Muscle of back (tissue), 13 donors: Measurements from ENCODE around the gene KARS1. TPM values are rescaled to one million over a fixed set of nuclear protein-coding genes. Genes with fewer than 3 reads are reported as not detected.

Experiments used
- DNase-seq, 3 donors: peaks; one replicate each; pipeline versions ENCODE4 v3.0.0 to v3.0.0-alpha.2; 2013
- long read RNA-seq, 9 donors: transcript quantifications; one replicate each; lab custom pipeline, GENCODE V29; 2026
- polyA plus RNA-seq, 10 donors: library from polyadenylated mRNA; unstranded; fragments of 120-200 nt; gene quantifications; one replicate each; pipeline ENCODE4 v1.2.1, GENCODE V29; 2013; ENCODE audit not compliant: insufficient read length in 10 of 10

Gene KARS1
- polyA plus RNA-seq = 100 to 1,000 TPM; 108 to 136 (median 128) TPM
- long read RNA-seq, donor 1, transcript KARS-201 (14 exons, 2,005 nt) = major isoform, 12 of 29 reads
- long read RNA-seq, donor 1, transcript KARS-202 (15 exons, 2,421 nt) = minor isoform, 5 of 29 reads
- long read RNA-seq, donor 1, transcript KARS-211 (2 exons, 589 nt) = minor isoform, 7 of 29 reads
- long read RNA-seq, donor 1, partial matches to known transcripts = 5 of 29 reads
- long read RNA-seq, donor 1, other reads (novel, unspliced or antisense) = 0 of 29 reads
- long read RNA-seq, donor 2, transcript KARS-211 (2 exons, 589 nt) = minor isoform, 6 of 173 reads
- long read RNA-seq, donor 2, transcript KARS-201 (14 exons, 2,005 nt) = major isoform, 18 of 173 reads
- long read RNA-seq, donor 2, transcript KARS-202 (15 exons, 2,421 nt) = minor isoform, 5 of 173 reads
- long read RNA-seq, donor 2, partial matches to known transcripts = 73 of 173 reads
- long read RNA-seq, donor 2, other reads (novel, unspliced or antisense) = 71 of 173 reads
- long read RNA-seq, donor 3 = 0 reads
- long read RNA-seq, donor 4, transcript KARS-201 (14 exons, 2,005 nt) = major isoform, 11 of 20 reads
- long read RNA-seq, donor 4, partial matches to known transcripts = 5 of 20 reads
- long read RNA-seq, donor 4, other reads (novel, unspliced or antisense) = 0 of 20 reads
- long read RNA-seq, donor 5, transcript KARS-211 (2 exons, 589 nt) = minor isoform, 9 of 382 reads
- long read RNA-seq, donor 5, transcript KARS-202 (15 exons, 2,421 nt) = minor isoform, 8 of 382 reads
- long read RNA-seq, donor 5, transcript KARS-201 (14 exons, 2,005 nt) = major isoform, 15 of 382 reads
- long read RNA-seq, donor 5, partial matches to known transcripts = 328 of 382 reads
- long read RNA-seq, donor 5, other reads (novel, unspliced or antisense) = 22 of 382 reads
- long read RNA-seq, donor 6, transcript KARS-211 (2 exons, 589 nt) = minor isoform, 5 of 20 reads
- long read RNA-seq, donor 6, transcript KARS-201 (14 exons, 2,005 nt) = major isoform, 11 of 20 reads
- long read RNA-seq, donor 6, partial matches to known transcripts = 0 of 20 reads
- long read RNA-seq, donor 6, other reads (novel, unspliced or antisense) = 0 of 20 reads
- long read RNA-seq, donor 7, transcript KARS-201 (14 exons, 2,005 nt) = major isoform, 12 of 111 reads
- long read RNA-seq, donor 7, partial matches to known transcripts = 7 of 111 reads
- long read RNA-seq, donor 7, other reads (novel, unspliced or antisense) = 87 of 111 reads
- long read RNA-seq, donor 8, partial matches to known transcripts = 0 of 6 reads
- long read RNA-seq, donor 8, other reads (novel, unspliced or antisense) = 0 of 6 reads
- long read RNA-seq, donor 9, partial matches to known transcripts = 0 of 1 reads
- long read RNA-seq, donor 9, other reads (novel, unspliced or antisense) = 0 of 1 reads

DNA sequence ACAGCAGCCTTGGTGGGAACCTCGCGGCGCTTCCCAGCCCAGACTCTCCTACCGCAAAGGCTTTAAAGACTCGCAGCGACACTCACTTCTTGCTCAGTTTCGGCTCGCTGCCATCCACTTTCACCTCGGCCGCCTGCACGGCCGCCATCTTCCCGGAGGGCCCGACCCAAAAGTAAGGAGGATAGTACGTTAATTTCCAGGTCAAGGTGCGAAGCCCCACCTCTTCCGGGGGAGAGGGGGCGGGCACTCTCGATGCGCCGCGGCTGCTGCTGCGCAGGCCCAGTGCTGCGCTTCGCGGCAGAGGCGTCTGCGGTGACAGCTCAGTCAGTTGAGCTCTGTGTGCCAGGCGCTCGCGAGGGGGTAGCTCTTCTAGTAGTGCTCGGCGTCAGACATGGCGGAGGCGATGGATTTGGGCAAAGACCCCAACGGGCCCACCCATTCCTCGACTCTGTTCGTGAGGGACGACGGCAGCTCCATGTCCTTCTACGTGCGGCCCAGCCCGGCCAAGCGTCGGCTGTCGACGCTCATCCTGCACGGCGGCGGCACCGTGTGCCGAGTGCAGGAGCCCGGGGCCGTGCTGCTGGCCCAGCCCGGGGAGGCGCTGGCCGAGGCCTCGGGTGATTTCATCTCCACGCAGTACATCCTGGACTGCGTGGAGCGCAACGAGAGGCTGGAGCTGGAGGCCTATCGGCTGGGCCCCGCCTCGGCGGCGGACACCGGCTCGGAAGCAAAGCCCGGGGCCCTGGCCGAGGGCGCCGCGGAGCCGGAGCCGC is at the start of gene KARS1, which contains the start of gene TERF2IP:
Gene KARS1 (minus strand): TSS at position 174 of the 773 bp plus-strand sequence. CDS start 26 bp downstream, at position 148.
Gene TERF2IP (plus strand): TSS at position 282 of the 773 bp plus-strand sequence. CDS start 110 bp downstream, at position 392.
- peak; percentile 95 to 98 (median 96) for DNase-seq

DNA sequence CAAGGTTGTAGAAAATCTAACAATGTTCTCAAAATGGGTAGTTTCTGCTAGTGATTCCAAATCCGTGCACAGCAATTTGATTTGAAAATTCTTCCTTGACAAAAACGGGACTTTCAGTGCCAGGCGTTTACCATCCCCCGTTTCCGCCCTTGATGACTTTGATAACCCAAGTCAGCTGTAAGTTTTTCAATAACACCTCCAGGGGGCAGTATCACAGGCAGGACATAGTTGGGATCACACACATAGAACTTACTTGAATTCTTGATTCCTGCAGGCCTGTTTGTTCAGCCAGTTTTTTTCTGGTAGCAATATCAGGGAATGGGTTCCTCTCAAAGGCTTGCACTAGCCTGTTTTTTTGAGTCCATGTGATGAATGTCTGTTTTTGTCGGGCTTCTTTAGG is 48.2 kb upstream of the KARS1 start:
- no peak for DNase-seq

DNA sequence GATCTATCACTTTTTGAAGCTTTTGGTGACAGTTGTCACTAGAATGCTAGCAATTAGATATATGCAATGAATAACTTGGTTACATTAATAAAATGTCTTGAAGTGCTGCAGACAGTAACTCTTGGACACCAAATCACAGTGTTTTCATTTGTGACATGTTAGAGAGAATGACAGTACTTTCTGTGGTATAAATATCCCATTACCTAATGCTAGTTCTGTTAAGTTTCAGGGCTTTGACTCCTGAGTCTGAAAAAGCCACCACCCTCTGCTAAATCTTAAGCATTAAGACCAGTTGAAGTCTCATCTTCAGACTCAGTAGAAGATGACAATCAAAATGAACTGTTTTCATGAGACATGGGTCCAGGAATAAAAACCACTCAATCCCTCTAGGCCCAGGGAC is 39.9 kb upstream of the KARS1 start:
- no peak for DNase-seq

DNA sequence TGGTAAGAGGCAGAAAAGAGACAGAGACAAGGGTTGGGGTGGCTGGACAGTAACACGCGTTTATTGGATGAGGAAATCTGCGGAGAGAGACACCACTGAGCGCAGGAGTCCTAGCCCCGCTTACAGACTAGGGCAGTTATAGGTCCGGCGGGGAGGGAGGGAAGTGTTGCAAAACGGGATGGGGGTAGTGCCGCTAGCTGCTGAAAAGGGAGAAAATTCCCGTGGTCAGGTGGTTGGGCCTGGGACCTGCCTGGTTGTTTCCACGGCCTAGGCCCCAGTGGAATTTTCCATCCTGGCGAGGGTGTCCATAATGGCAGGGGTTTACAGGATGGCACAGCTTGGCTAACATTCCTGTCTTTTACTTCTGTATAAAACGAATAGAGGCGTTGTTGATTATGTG is 34.8 kb upstream of the KARS1 start:
- DNase-seq = no peak

DNA sequence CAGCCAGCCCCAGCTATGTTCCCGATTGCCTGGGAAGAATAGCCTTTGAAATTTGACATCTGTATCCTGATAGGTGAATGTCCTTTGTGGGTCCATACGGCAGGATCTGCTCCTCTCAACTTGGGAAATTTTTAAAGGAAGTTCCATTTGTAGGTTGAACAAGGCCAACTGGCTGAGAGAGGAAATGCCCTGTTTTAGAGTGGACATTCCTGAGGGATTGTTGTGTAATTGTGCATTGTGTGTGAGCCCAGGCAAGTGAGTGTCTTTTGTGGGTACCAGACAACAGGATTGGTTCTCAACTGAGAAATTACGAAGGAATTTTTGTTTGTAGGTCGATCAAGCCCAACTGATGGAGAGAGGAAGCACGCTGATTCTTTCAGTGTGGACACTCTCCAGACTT is 31.9 kb upstream of the KARS1 start:
- DNase-seq = no peak

DNA sequence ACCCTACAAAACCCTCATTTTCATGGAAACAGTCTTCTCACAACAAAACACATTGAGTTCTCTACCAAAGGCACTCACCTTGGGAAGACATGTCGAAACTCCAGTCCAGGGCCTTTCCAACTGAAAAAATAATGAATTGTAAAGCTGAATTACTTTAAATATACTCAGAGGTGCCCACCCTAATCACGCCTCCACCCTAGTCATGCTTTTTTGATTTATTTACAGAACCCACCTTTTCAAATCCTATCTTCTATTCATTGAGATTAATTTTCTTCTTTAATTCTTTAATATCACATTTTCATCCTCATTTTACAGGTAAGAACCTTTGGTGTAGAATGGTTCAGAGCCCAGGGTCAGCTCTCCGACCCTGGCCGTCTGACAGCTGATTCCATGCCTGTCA is 29.4 kb upstream of the KARS1 start, which contains the start of gene CPHXL2:
Gene CPHXL2 (minus strand): TSS at position 101 of the 400 bp plus-strand sequence. CDS start 10 bp downstream, at position 91.
- no peak for DNase-seq

DNA sequence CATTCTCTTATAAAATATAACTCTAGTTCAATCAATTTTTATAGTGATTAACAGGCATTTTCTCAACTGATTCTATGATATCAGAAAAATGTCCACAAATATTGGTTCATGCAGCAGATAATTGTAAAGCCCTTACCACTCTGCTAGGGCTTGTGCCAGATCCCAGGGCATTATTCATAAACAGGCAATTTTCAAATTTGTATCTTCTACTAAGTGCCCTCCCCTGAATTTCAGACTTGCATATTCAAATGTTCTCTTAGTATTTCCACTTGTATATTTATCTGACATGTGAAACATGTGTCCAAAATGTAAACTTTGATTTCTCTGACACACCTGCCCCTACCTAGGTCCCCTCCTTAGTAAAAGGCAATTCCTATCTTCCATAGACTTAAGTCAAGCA is 20.0 kb upstream of the KARS1 start:
- no peak for DNase-seq

DNA sequence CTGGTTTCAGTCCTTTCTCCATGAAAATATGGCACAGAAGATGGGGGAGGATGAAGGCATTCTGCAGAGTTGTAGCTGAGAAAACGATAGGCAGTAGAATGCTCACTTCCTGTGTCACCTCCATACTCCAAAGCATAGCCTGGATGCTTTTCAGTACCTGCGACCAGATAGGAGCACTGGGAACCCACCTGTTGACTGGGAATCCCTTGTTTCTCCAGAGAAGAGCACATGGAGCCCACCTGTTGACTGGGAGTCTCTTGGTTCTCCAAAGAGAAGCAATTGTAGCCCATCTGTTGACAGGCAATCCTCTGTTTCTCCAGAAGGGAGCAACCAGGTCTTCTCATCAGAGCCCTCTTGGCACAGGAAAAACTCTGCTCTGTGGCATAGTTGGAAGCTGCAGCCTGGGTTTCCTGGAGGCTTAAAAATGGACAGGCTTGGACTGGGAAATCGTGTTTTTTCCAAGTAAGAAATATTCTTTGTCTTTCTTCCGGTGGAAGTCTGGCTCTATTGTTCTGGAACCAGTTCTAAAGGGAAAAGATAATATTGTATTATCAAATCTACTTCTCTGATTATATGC is 13.3 kb upstream of the KARS1 start:
- DNase-seq = no peak

DNA sequence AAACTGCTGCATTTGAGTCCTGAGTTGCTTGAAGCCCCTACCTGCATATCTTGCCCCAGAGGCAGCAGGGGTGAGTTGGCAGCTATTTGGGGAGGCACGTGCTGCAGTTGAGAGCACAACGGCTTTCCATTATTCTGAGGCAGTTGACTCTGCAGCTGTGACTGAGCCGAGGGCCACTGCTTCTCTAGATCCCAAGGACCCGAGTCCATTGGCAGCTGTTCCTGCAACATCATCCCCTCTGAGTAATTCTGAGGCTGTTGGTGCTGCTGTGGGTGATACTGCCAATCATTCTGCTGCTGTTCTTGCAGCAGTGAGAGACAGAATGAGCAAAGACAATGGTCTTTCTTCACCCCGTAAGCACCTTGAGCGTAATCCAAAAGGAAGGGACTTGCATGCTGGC is 12.9 kb upstream of the KARS1 start:
- DNase-seq = no peak

DNA sequence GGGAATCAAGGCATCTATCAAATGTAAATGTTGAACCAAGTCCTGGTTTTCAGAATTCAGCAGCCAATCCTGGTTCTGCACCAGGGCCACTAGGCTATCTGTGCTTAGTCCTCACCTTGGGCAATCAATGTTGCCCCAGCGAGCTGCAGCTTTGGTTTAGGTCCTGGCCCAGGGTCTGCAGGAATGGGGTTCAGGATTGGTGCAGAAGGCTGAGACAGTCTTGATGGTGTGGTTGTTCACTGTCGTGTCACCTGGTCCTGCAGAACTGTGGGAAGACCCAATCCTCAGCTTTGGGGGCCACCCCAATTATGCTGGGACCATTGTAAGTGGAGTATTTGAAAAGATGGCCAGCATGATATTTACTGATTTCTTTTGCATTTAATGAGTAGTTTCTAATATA is 10.7 kb upstream of the KARS1 start:
- DNase-seq = no peak

DNA sequence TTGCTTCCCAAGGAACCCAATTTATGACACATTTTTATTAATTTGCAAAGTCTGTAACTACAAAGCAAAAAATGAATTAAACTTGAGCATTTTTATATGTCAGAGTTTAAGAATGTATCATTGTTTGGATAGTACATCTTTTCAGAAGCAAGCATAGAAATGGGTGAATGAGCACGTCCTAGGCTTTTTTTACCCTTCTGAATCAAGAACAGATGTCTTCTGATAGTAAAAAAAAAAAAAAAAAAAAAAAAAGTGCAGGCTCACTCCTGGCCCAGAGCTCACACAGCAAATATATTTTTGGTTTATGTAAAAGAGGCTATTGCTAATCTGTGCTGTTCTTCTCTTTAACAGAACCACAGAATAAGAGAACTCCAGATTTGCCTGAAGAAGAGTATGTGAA is 6.5 kb upstream of the KARS1 start:
- no peak for DNase-seq

DNA sequence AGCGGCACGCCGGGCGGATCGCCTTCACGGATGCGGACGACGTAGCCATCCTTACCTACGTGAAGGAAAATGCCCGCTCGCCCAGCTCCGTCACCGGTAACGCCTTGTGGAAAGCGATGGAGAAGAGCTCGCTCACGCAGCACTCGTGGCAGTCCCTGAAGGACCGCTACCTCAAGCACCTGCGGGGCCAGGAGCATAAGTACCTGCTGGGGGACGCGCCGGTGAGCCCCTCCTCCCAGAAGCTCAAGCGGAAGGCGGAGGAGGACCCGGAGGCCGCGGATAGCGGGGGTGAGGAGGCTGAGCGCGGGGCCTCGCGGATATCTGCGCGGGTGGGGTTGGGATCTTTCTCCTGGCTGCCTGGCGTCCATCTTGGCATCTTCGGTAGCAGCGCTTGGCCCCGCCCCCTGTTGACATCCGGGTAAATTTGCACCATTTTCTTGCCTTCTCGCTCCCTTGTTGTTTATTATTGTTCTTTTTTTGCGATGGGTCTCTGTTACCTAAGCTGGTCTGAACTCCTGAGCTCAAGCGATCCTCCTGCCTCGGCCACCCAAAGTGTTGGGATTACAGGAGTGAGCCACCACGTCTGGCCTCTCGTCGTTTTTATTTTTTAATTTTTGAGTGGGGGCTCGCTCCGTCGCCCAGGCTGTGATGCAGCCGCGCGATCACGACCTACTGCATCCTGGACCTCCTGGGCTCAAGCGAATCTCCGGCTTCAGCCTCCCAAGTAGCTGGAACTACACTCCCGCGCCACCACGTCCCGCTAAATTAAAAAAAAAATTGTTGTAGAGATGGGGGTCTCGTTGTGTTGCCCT is 1.0 kb upstream of the KARS1 start:
- DNase-seq = peak; percentile 75 to 96 (median 90)

DNA sequence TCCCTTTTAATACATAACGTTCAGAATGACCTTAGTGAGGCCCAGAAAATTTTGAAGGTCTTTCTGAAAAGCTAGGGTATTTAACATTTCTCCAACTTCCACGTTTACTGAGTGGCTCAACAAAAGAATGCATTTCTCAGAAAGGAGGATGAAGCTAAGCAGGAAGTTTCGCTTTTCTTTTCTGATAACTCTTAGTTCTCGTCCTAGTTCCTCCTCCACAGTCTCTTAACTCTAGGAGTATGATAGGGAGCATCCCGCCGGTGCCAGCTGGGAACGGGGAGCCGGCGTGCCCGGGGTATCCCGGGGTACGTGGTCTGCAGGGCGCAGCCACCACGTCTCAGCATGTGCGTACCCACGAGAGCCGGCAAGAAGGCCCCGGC is 363 bp downstream of the KARS1 start:
- DNase-seq = peak in 1 of 3 donors; percentile 6

DNA sequence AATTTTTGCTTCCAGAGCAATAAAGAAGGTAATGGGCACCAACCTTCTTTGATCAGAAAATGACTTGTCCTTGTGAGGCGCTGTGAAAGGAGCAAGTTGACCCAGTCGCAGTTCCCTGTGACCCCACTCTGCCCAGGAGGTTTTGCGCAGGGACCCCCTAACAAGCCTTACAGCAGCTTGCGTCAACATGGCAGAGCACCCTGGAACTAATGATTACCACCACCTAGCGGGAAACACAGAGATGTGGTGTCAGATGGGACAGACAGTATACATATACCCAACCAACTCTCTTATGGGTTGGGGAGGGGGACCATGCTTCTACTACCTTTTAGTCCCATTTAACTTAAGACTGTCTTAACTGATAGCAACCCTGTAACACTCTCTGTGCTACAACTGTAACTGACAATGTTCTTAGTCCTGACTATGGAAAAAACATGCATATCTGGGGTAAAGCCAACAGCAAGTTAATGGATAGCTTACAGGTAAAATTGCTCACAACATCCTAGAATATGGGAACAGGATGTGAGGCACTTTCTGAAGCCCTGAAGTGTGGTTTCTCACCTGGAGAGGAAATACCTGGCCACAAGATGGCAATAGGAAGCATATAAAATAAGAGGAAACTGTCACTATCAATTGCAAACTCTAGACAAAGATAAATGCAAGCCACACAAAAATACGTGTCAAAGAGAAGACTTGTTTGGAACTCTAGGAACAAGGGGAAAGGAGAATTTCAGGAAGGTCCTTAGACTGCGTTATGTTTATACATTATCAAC is 3.0 kb downstream of the KARS1 start:
- no peak for DNase-seq

DNA sequence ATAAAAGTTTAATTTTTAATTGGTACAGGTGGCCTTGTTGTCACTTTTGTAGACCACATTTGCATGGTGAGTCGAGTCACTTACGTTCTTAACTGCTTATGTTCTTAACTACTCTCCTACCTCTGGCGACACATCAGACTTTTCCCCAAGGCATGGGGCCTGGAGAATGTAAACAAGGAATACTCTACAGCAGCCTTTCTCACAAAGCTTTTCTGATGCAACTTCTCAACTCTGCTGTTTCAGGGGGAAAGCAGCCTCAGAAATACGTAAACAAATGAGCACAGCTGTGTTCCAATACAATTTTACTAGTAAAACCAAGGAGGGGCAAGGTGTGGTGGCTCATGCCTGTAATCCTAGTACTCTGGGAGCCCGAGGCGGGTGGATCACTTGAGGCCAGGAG is 6.9 kb downstream of the KARS1 start:
- DNase-seq = no peak

DNA sequence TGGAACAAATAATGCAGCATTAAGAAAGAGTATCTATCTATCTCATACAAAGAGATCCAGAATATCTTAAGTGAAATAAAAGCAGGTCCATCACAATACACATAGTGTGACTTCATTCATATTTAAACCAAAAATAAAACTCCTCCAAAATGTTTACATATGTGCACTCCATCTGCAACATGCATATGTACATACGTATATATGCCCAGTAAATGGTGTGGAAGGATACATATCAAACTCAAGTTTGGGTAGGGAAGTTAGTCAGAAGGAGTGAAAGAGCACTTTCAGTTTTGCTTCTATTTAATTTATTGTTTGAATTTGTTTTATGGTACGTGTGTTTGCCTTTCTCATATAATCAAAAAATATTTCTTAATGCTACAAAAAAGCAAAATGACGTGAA is 12.4 kb downstream of the KARS1 start:
- DNase-seq = no peak

DNA sequence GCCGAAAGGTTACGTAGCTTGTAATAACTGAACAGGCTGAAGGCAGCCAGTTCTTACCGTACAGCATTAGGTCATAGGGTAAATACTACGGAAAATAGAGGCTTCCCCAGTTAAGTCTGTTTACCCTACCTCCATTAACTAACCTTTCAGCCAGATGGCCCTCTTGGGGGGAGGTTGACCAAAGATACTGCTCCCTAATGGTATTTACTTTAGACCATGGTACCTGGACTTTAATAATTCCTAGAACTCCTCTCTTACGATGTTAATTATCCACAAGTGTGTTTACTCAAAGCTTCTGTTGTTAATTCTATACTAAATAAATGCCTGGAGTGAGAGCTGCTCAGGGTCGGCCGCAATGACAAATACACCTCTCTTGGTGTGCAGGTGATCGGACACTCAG is 14.6 kb downstream of the KARS1 start:
- no peak for DNase-seq

DNA sequence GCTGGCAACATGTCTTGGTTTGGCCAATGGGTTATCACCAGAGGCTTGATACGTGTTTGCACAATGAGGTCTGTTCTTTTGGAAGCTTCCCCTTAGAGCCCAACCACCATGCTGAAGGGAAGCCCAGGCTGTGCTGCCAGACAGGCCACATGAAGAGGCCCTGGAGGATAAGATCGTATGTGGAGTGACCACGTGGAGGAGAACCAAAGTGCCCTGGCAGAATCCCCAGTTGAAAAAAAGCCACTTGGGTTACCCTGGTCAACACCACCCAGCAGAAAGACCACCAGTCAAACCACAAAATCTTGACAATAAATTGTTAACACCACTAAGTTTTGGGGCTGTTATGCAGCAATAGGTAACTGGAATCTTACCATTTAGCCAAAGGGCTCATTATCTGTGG is 17.4 kb downstream of the KARS1 start:
- DNase-seq = no peak

DNA sequence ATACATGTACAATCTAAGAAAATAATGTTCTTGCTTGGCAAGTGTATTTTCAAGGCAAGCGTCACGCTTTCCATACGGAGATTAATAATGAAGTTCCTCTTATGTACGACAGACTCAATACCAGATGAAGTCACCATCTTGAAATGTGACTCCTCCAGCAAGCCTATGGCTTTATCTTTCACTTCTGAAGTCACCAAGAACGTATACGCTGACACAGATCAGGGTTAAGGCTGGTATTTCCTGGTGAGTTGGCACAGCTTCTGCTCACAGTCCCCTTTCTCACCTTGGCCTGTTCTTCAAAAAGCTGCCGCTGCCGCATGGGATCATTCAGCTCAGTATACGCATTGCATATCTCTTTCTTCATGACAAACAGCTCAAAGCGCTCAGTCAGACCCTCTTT is 18.3 kb downstream of the KARS1 start:
- no peak for DNase-seq
